Left ventricle myocardium inferior (tissue), 1 donor: ENCODE measurements around the gene PRPF39. TPM values are rescaled to one million over a fixed set of nuclear protein-coding genes. Genes with fewer than 3 reads are reported as not detected.

ENCODE experiments used
- DNase-seq: peaks from one replicate; pipeline ENCODE4 v3.0.0-alpha.2; 2020
- H3K27ac ChIP-seq: fragments of 200-600 bp; replicated peaks from 2 replicates; pipeline ENCODE4 v1.8.0; 2021
- H3K27me3 ChIP-seq: fragments of 200-600 bp; 2 replicates; pipeline ENCODE4 v1.8.0; 2021; ENCODE audit warnings: low read depth
- H3K36me3 ChIP-seq: fragments of 200-600 bp; 2 replicates; pipeline ENCODE4 v1.8.0; 2021
- H3K4me1 ChIP-seq: fragments of 200-600 bp; 2 replicates; pipeline ENCODE4 v1.8.0; 2021
- H3K4me3 ChIP-seq: fragments of 200-600 bp; 2 replicates; pipeline ENCODE4 v1.8.0; 2021; ENCODE audit warnings: mild to moderate bottlenecking, moderate library complexity
- H3K9me3 ChIP-seq: fragments of 200-600 bp; replicated peaks from 2 replicates; pipeline ENCODE4 v1.8.0; 2021
- CTCF ChIP-seq: fragments of 200-600 bp; IDR thresholded peaks from 2 replicates; pipeline ENCODE4 v1.8.0; 2021; ENCODE audit warnings: antibody characterized with exemption, mild to moderate bottlenecking, borderline replicate concordance
- intact Hi-C: fragments of 100-400 bp; cut with micrococcal nuclease; formaldehyde crosslinking; loops from one replicate; pipeline ENCODE4 v1.11.0; 2022
- long read RNA-seq: library from polyadenylated mRNA; unstranded; transcript quantifications from one replicate; pipeline ENCODE4 v2.0.0, GENCODE V29; 2021
- total RNA-seq: library from RNA; stranded (reverse); fragmentation: NEBNext Ultra II Directional; extraction: Animal tissue kit (Norgen Biotek cat#: 25700); gene quantifications from one replicate; pipeline ENCODE4 v1.2.1, GENCODE V29; 2021
- donor health status: DM: no; HTN: yes; CAD: no; lungs with severe emphysema.

Gene PRPF39
- 11.1 TPM for total RNA-seq
- long read RNA-seq, transcript PRPF39-201 (14 exons, 2,868 nt), result major isoform, 7 of 12 reads
- long read RNA-seq, partial matches to known transcripts, result 1 of 12 reads
- long read RNA-seq, other reads (novel, unspliced or antisense), result 2 of 12 reads

- TF ChIP-seq CTCF, result no peak
These were observed at the start of gene PRPF39 for GRCh38 chr14:45083976-45084722. TSS of gene PRPF39 (plus strand) at chr14:45084116. CDS start at chr14:45095240, 11,124 bp downstream.

GRCh38 chr14:45034730-45035129 lies 49.2 kb upstream of the PRPF39 start:
- DNase-seq, result no peak
- intact Hi-C loops, result no loop called here
- H3K4me1 ChIP-seq, result no peaks in the 10 kb centered on the region
- no peaks in the 10 kb centered on the region for H3K9me3 ChIP-seq
- H3K36me3 ChIP-seq, result peaks cover 68% of the 10 kb centered on the region
- H3K4me3 ChIP-seq, result no peak overlapping the region
- no peak overlapping the region for H3K27ac ChIP-seq
- H3K27me3 ChIP-seq, result no peaks in the 10 kb centered on the region
- TF ChIP-seq CTCF, result no peak

More at GRCh38 chr14:45083976-45084722, at the start of gene PRPF39:
- intact Hi-C loops, result no loop called here
- Histone ChIP-seq H3K36me3 (no peaks in the 10 kb centered on the region), H3K27ac (peak within 1 kb of the TSS; percentile 84), H3K9me3 (no peaks in the 10 kb centered on the region), H3K27me3 (no peaks in the 10 kb centered on the region), H3K4me3 (peak within 1 kb of the TSS; percentile 75), H3K4me1 (peaks cover 54% of the 10 kb centered on the region)
- DNase-seq, result peak; percentile 95

- no peaks in the 10 kb centered on the region for H3K9me3 ChIP-seq
- TF ChIP-seq CTCF, result no peak
- no peak overlapping the region for H3K27ac ChIP-seq
- no peak for DNase-seq
- intact Hi-C loops, result no loop called here
- H3K4me1 ChIP-seq, result peaks cover 6% of the 10 kb centered on the region
- peaks cover 61% of the 10 kb centered on the region for H3K36me3 ChIP-seq
- H3K27me3 ChIP-seq, result no peaks in the 10 kb centered on the region
- no peak overlapping the region for H3K4me3 ChIP-seq
These were observed 45.7 kb upstream of the PRPF39 start for GRCh38 chr14:45038256-45038655.

GRCh38 chr14:45038865-45039264 lies 45.1 kb upstream of the PRPF39 start:
- no peak for TF ChIP-seq CTCF
- H3K27ac ChIP-seq, result no peak overlapping the region
- no peak for DNase-seq
- H3K27me3 ChIP-seq, result no peaks in the 10 kb centered on the region
- H3K9me3 ChIP-seq, result no peaks in the 10 kb centered on the region
- H3K4me3 ChIP-seq, result no peak overlapping the region
- H3K36me3 ChIP-seq, result peaks cover 58% of the 10 kb centered on the region
- peaks cover 6% of the 10 kb centered on the region for H3K4me1 ChIP-seq
- intact Hi-C loops, result no loop called here

- Histone ChIP-seq H3K27me3 (no peaks in the 10 kb centered on the region), H3K27ac (no peak overlapping the region), H3K4me1 (peaks cover 6% of the 10 kb centered on the region), H3K36me3 (peaks cover 58% of the 10 kb centered on the region), H3K9me3 (no peaks in the 10 kb centered on the region), H3K4me3 (no peak overlapping the region)
- intact Hi-C loops, result no loop called here
- TF ChIP-seq CTCF, result no peak
- no peak for DNase-seq
These were observed 44.5 kb upstream of the PRPF39 start for GRCh38 chr14:45039390-45039789.
